Measurements from ENCODE around the gene ST6GAL1.

- no peak for TF ChIP-seq CTCF (conservative IDR thresholded peaks at IDR 0.05)
- no peak for TF ChIP-seq EZH2 (IDR thresholded peaks at IDR 0.05; ENCODE audit: low read depth)
Observed at GRCh38 chr3:187046033-187046432, 115.7 kb downstream of the ST6GAL1 start.

Measured in PC-9 (cell line).